UCSD-AML1 (cell line): Measurements from ENCODE around the gene NOL4L.

Source experiments
- DNase-seq: peaks from one replicate; lab custom pipeline; 2025; ENCODE audit not compliant: unreplicated experiment; lab: John Stamatoyannopoulos, UW

NOL4L gene

DNA sequence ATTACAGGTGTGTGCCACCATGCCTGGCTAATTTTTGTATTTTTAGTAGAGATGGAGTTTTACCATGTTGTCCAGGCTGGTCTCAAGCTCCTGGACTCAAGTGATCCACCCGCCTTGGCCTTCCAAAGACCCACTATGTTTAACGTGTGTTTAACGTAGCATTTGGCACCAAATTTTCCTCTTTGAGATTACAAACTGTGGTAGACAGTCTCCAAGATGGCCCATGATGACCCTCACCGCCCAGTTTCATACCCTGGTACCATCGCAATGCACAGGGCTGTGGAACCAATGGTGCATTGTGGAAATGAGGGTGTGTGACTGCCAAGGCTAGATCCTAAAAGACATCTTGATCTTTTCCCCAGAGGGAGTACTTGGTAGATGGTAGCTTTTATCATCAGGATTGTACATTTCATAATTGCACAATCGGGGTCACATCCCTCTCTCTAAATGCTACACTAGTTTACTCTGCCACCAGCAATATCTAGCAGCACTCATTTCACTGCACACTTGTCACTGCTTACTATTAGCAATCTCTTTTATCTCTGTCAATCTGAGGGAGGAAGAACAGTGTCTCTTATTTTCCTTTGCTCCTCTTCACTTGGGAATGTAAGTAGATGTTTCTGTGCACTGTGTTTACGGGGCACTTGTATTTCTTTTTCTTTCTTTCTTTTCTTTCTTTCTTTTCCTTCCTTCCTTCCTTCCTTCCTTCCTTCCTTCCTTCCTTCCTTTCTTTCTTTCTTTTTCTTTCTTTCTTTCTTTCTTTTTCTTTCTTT lies 96.9 kb downstream of the NOL4L start:
- DNase-seq, result no peak

DNA sequence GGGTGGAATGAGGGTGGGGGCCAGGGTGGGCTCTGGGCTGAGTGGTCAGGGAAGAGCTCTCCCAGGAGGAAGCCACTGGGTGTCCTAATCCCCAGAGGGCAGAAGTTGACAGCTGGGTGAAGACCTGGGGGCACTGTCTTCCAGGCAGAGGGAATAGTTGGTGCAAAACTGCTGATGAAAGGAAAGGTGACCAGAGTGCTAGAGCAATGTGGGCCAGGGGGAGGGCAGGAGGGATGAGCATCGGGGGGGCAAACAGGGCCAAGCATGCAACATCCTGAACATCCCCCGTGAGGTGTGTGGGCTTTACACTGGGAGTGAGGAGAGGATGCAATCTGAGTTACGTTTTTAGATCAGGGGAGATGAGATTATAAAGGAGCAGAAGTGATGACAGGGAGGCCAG lies 97.8 kb downstream of the NOL4L start:
- DNase-seq, result no peak

DNA sequence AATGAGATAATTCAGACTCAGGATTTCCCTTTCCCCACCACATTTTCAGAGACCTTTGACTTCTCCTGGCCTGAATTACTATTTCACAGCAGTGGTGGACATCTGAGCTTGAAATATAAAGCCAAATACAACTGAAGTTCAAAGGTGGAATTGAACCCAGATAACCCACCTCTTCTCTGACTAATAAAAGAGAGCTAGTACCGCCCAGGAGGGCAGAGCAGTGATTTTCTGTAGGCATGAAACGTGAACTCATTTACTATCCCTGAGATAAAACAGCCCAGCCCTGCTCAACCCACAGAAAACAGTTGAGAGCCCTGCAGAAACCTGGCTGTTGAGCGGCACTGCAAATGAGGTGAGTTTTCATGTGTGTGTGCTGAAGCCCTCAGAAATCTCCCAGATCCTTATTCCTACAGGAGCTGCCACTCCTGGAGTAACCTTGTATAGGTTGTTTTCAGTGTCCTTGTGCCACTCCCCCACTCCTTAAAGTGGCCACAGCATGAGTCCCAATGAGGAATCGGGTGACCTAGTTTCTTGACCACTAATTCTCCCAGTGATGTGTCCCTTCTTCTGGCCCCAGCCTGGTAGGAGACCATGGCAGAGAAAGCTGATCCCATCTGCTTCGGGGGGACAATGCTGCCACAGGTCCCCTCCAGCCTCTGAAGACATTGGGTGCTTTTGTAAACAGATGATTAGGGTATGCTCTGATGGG lies 99.2 kb downstream of the NOL4L start:
- no peak for DNase-seq

DNA sequence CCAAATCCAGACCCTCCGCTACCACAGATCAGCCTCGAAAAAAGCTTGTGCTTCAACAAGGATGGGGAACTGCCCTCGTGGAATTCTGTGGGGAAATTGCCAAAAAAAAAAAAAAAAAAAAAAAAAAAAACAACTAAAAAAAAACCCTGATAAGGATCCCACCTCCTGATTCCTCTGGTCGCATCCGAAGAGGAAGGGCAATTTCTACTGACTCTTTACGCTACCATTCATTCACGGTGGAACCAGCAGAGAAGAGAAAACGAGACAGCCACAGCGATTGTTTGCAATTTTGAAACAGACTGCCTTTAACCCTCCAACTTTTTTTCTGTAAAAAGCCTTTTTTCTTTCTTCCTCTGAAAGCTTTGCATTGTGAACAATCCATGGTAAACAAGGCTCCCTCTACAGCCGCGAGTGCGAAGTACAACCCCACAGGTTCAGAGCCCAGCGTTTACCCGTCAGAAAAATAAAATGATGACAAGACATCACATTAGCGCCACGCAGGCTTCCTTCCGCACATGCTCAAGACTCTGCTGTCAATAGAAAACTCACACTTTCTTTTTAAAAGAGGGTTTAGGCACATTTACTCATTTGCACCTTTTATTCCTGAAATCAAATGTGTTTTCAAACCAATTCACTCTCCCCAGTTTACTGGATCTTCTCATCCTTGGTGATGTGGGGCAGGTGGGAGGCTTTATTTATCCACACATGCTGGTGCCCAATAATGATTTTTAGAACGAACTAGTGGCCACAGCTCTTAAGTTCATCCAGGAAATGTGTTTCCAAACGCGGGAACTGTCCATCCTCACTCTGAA lies 100.0 kb downstream of the NOL4L start:
- DNase-seq, result peak; percentile 71

DNA sequence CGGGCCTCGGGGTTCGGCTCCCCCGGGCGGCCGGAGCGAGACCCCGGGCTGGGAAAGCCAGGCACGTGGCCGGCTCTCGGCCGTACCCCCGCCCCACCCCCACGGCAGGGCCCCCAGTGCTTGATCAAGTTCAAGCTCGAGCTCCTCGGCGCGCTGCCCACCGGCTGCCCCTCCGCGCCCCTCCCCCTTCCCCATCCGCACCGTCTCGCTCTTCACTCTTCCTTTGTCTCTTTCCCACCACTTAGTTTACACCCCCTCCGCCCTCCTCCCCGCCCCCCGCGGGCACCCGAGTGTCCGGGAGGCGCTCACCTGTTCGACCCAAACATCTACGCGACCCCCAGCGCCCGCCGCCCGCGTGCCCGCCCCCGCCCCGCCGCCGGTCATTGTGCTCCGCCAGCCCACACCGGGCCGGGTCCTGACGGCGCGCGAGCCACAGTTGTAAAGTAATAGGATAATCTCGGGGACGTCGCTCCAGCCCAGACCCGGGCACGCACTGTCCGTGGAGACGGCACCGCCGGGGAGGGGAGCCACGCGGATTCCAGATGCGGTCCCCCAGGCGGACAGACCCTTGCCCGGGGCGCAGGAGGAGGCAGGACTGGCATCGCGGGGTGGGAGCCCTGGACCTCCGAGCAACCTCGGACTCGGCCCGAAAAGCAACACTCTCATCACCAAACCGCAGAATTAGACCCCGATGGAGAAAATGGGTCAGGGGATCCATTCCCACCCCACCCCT lies 100.7 kb downstream of the NOL4L start:
- DNase-seq, result no peak

DNA sequence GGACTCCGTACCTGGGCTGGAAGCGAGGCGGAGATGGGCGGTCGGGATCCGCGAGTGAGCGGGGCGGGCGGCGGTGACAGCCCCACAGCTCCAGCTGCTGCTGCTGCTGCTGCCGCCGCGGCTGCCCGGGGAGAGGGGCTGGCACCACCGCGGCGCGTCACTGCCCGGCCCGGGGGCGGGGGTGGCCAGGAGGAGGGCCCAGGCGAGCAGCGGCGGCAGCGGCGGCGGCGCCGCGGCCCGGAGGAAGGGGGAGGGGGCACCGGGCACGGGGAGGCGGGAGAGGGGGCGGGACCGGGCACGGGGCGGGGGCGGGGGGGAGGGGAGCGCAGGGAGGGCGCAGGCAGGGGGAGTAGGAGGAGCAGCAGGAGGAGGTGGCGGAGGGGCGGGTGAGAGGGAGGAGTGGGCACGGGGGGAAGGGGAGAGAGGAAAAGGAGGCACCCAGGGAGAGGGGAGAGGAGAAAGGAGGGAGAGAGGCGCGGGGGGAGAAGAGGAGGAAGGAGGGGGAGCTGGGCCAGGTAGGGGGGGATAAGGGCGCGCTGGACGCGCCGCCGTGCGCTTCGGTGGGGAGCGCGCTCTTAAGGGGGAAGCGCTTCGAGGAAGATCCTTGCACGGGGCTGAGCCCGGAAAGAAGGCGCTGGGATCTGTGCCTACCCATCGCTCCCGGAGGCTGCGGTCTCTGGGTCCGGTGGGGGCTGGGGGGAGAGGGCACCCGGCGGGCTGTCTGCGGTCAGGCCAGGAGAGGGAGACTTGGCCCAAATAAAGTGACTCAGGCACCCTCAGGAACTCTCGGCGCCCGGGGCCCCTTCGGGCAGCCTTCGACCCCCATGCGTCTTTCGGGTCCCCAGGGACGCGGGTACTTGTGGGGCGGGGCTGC lies 101.5 kb downstream of the NOL4L start:
- DNase-seq, result peak; percentile 90

DNA sequence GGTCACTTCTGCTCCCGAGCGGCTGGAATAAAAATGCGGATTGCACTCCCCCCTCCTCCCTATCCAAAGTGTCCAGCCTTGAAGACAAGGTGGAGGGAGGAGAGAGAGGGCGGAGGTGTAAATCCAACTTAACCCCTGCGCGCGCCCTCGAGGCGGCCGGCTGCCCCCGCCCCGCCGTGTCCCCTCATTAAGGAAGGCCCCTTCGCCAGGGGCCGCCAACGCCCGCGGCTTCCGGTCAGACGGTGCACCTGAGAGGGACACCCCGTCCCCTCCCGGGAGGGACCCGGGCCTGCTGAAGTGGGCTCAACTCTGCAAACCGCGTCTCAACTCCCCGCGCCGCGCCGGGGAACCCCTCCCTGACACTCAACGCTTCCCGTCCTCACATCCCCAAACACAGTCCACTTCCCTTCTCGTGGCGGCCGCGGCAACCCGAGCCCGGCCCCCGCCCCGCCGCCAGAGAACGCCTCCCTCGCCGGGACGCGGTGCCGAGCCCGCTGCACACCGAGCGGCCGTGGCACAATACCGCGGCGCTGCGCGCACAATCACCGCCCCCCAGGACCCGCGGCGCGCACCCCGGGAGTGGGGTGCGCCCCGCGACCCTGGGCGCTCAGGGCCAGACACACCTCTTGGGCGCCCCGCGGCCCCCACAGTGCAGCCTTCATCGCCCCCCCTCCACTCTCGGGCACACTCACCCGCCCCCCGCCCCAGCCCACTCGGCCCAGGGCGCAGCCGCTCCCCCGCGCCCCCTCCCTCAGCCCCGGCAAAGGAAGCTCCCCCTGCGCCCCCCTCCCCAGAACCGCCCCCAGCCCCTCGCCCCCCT lies 102.5 kb downstream of the NOL4L start:
- peak; percentile 59 for DNase-seq

DNA sequence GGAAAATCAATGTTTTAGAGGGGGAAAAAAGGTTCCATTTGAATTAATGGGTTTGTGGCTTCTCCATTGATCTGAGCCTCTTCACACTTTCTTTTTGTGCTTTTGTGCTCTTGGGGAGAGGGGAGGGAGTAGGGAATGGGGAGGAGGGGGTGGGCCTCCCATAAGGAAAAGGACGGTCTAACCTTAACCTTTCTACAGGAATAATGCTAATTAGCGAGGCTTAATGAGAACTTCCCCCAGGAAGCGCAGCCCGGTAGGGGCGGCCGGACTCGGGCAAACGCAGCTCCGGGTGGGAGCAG lies 103.0 kb downstream of the NOL4L start:
- no peak for DNase-seq

DNA sequence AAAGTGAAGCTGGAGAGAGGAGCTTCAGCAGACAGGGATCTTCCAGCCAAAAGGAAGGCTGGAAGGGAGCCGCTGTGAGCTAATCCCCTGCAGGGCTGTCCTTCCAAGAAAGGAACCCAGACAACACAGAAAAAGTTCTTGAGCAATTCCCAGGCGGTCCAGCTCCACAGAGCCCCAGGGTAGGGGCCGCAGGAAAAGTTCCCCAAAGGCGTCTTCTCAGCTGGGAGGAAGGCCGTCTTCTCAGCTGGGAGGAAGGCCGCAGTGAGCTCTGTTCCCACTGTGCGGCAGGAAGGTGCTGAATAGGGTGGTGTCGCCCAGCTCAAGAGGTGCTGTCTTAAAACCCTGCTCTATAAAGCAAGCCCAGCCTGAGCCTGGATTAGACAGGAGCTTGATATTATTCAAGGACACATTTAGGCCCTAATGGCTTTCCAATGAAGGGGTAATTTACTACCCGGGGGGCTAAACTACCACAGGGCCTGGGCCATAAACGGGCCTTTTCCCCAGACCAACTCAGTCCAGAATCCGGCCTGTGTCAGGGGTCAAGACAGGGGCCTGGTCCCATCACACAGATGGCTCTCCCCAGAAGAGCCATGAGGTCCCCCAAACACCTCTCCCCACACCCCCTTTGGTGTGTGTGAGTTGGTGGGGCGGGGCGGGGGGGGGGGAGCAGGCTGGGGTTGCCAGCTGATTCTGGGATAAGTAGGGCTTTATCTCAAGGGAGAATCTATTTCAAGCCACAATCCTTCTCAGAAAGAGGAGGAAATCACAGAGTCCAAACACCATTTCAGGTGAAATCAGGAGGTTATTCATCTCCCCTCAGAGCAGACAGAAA lies 103.6 kb downstream of the NOL4L start:
- DNase-seq, result no peak

DNA sequence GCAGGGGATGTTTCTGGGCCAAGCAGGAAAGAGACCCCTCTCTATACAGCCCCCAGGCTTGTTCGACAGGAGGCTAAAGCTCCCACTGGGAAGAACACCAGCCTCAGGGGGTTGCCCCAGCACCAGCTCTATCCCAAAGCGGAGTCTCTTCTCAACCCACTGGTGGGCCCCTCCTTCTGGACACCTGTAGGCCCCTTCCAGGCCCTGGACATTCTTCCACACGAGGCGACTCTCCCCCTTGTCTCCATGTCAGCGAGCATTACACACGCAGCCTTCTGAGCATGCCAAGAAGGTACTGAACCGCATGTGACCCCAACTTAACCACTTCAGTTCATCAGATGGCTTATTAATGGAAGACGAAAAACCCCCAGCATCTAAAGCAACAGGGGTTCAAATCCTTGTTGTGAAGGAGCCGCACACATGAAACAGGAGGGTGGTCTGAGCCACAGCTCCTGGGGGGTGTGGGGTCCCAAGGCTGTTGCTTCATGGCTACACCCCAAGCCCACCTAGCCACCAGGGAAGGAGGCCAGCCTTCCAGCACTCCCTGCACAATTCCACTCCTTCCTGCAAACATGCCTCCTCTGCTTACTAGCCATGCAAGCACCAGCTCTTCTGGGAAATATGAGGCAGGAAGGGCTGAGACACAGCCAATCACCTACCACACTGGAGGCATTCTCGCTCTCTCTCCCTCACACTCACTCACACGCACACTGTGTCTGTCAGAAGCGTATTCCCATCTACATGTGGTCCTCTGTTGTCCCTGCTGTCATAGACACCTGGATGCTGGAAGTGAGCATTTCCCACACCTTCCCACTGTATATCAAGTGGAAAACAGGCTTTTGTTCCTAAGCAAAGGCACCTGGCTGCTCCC lies 104.5 kb downstream of the NOL4L start:
- no peak for DNase-seq

DNA sequence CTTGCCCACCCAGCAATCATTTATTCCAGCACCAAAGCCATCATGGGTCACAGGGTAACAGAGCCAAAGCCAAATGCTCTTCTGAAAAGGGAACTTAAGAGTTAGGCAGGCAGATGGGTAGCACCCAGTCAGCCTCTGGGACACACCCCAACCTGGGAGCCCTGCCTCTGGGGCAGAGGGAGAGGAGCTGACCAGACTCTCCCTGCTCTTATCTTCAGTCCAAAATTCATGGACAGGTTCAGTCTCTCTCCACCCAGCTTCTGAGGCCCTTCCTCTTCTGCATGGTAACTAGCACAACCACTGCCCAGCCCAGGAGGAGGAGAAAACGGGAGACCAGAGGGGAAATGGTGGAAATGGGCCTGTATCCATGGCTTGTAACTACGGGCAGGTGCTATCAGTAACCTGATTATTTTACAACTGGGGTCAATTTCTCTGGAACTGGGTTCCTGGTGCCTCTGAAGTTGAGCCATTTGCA lies 105.4 kb downstream of the NOL4L start:
- no peak for DNase-seq

DNA sequence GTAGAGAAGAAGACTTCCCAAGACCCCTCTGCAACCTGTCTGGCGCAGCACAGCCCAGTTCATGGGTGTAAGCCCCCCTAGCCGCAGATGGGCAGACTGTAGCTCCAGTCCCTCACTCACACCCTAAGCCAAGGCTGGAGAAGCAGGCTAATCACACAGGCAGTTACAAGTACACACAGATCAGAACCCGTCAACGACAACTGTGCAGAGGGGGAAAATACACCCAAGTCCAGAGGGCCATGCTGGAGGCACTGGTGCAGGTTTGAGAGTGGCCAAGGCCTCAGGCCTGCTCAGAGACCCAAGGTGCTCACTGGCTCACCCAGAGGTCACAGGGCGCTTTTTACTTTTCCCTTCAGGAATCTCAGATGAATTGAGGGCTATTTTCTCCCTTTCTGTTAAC lies 106.1 kb downstream of the NOL4L start:
- DNase-seq, result no peak

DNA sequence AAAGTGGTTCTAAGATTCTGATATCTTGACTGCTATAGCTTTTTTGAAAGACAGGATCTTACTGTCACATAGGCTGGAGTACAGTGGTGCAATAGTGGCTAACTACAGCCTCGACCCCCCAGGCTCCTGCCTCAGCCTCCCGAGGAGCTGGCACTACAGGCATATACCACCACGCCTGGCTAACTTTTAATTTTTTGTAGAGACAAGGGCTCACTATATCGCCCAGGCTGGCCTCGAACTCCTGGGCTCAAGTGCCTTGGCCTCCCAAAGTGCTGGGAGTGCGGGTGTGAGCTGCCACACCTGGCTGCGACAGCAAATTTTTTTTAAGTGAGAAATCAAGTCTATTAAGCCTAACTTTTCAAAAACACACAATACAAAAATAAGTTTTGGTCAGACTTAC lies 106.6 kb downstream of the NOL4L start:
- DNase-seq, result no peak

DNA sequence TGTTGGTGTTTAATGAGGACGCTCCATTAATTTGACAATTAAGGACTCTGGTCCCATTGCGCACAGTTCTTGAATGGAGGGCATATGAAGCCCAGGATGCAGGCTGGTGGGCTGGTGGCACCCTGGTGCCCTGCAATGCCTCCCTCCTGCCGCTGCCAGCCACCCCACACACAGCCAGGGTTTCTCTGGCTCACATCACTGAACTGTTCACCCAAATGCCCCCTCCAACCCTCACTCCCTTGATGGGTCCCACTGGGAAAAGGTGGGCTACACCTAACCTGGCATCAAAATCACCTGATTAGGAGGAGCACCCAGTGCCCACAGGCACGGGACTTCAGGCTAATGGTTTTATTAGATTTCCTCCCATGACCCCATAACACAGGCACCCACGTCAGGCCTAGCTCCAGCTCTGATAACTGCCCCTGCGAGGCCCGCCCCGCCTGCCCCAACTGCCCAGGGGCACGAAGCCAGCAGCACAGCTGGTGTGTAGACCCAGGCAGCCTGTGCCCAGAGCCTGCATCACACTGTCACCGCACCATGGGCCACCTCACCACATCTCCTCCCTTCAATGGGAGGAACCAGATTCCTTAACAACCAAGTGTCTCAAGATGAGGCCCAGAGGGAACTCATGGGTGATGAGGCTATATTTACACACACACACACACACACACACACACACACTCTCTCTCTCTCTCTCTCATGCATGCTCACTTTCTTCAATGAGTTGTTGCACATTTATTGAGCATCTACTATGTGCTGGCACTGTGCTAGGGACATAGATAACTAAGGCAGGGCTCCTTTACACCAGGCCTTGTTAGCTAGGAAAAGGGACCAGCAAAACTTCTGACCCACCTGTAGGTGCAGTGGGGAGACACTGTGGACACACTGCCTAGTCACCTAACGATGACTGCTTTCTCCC lies 107.3 kb downstream of the NOL4L start:
- no peak for DNase-seq

DNA sequence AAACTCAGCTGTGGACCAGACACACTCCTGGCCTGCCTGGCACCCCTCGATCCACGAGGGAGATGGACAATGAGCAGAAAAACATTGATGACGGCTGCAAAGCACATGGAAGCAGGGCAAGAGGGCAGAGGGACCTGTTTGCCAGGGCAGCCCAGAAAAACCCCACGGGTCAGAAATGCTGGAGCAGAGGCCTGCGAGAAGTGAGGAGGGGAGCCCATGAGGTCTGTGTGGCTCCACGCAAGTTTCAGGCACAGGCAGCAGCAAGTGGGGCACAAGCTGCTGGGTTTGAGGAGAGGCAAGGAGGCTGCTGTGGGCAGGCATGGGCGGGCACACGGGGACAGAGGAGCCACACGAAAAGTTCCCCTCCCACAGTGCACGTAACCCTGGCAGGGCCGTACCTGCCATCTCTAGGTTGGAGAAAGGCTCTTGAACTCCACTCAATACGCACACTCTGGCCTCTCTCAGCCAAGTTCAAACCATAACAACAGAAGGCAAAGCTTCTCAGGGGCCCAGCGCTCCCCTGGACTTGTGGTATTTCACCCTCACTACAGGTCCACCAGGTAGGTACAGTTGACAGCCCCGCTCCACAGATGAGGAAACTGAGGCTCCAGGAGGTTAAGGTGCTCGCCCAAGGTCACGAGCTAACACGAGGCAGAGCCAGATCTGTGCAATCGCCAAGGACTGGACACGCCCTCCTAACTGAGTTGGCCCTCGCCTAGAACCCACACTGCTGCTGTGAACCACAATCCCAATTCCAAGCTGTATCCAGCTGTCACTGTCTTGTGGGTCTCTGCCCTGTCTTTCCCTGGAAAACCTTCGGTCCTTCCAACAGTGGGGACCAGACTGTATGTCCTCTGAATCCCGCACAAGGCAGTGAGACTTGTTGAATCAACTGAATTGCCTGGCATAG lies 108.2 kb downstream of the NOL4L start:
- no peak for DNase-seq
